HG02981 (cell line): ENCODE results near the gene MED15.
"Not testable (repeated sequence)": the region's sequence is repeated elsewhere in the genome, so short reads cannot be mapped to it uniquely, and the experiment has no call there.

Experiments used
- ATAC-seq: cut with Tn5 transposase; IDR thresholded peaks from one replicate; pipeline ENCODE4 v1.9.1; 2021; ENCODE audit warnings: mild to moderate bottlenecking, moderate library complexity; ENCODE audit not compliant: unreplicated experiment

Gene MED15

DNA sequence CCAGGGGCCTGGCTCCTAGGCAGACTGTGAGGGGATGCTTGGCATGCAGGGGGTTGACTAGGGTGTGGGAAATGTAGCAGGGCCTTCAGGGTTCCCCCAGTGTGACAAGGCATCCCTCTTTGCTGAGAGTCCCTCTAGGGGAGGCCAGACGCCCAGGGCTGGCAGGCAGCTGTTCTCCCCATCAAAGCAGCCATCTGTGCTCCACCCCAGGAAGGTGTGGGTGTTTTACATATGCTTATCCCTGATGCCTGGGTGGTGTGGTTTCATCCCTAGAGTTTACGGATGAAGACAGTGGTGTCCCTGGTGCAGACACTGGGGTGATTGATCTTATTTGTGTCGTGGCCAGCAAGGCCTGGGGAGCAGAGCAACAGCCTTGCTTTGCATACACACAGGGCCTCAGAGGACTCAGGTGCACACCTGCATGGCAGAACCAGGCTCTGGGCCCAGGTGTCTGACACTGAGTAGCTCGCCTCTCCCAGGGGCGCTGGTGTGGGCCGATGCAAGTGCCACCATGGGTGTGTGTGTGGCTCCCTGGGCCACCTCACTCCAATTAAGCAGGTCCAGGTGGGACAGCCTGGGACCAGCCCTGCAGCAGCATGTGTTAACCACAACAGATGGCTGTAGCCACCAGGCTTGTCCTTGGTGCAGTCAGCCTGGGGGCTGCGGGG is 74.2 kb downstream of the MED15 start:
- no peak for ATAC-seq

DNA sequence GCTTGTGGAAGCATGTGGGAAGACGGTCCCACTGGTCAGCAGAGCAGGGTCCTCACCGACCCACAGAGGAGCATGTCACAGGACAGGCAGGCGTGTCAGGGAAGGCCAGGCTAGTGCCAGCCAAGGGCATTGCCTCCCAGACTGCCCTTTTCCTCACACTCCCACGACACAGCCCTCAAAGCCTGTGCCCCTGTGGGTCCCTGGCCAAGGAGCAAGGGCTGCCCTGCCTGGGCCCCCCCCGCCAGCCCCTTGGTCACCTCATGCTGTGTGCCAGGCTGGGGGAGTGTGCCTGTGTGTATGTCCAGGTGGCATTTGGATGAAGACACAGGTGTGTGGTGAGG is 74.7 kb downstream of the MED15 start:
- no peak for ATAC-seq

DNA sequence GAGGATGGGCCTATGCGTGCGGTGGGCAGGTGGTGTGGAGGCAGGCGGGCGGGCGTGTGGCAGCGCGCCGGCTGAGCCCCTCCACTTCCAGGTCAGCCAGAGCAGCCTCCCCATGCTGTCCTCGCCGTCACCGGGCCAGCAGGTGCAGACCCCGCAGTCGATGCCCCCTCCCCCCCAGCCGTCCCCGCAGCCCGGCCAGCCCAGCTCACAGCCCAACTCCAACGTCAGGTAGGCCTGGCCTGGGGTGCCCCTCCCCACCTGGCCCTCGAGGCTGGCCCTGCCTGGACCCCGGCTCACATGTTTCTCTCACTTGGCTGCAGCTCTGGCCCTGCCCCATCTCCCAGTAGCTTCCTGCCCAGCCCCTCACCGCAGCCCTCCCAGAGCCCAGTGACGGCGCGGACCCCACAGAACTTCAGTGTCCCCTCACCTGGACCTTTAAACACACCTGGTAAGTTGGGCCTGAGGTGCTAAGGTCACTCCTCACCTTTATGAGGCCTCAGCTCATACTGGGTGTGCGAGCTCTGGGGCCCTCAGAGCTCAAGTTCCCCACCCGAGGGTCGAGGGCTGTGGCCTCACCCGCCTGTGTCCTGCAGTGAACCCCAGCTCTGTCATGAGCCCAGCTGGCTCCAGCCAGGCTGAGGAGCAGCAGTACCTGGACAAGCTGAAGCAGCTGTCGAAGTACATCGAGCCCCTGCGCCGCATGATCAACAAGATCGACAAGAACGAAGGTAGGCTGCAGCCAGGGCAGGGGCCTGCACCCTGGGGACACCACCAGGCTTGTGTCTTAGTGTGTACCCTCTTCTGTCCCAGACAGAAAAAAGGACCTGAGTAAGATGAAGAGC is 75.3 kb downstream of the MED15 start:
- ATAC-seq: no peak

DNA sequence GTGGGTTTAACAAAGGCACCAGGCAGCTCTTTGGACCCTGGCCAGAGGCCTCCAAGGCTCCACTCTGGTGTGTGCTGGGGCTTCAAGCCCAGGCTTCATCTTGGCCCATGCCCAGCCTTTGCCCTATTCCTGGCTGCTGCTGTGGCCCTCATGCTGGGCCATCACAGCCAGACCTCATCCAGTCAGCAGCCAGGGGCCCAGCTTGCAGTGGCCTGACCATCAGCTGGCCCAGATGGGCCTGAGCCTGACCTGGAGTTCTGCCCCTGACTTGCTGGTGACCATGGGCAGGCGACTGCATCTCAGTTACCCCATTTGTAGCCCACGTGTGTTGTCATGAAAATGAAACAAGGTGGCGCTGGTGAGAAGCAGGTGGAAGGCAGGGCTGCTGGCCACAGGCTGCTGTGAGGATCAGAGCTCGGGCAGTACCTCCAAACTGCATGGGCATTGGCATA is 76.1 kb downstream of the MED15 start:
- no peak for ATAC-seq

DNA sequence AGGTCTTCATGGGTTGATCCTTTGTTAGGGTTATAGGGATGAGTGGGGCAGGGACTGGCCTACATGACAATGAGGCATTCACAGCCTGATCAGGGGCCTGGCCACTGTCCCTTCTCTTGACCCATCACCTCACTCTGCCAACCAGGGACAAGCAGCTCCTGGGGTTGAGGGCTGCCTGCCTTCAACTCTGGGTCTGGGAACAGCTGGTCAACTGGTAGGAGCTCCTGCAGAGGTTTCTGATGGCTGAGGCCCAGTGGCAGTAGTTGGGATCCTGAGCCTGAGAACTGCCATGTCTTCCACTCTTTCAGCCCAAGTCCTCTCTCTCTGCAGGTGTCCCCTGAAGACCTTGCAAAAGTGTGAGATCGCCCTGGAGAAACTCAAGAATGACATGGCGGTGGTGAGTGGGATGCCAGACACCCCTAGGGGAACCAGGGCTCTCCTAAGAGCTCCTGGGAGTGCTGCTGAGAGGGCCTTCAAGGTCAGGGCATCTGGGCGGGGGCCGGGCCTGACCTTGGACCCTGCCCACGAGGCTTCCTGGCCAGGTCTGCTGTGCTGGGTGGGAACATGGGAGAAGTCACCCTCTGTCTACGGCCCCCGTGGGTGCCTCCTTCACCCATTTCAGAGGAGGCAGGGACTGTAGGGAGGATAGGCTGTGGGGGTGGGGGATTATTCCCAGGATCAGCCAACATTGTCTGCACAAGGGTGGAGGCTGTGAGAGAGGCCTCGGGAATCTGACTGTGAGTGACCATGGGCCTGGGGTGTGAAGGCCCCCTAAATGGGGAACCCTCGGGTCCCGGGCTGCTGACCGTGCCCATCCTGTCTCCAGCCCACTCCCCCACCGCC is 76.8 kb downstream of the MED15 start:
- no peak for ATAC-seq

DNA sequence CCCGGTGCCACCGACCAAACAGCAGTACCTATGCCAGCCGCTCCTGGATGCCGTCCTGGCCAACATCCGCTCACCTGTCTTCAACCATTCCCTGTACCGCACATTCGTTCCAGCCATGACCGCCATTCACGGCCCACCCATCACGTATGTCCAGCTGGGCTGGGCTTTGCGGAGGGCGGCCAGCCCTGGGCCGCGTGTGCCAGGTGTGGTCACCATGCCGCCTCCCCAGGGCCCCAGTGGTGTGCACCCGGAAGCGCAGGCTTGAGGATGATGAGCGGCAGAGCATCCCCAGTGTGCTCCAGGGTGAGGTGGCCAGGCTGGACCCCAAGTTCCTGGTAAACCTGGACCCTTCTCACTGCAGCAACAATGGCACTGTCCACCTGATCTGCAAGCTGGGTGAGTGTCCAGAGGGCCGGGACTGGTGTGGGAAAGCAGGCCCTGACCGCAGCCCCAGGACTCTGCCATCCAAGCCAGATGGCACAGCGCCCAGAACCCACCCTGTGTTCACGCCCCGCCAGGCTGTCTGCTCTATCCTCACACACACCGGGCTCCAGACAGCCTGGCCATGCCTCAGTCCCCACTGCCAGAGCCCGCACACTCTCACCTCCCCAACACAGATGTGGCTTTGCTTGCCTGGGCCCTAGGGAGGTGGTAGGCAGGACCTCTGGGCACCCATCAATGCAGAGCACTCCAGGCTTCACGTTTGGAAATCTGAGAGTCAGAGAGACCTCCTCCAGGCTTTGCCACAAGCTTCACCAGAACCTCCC is 77.6 kb downstream of the MED15 start:
- ATAC-seq: no peak

DNA sequence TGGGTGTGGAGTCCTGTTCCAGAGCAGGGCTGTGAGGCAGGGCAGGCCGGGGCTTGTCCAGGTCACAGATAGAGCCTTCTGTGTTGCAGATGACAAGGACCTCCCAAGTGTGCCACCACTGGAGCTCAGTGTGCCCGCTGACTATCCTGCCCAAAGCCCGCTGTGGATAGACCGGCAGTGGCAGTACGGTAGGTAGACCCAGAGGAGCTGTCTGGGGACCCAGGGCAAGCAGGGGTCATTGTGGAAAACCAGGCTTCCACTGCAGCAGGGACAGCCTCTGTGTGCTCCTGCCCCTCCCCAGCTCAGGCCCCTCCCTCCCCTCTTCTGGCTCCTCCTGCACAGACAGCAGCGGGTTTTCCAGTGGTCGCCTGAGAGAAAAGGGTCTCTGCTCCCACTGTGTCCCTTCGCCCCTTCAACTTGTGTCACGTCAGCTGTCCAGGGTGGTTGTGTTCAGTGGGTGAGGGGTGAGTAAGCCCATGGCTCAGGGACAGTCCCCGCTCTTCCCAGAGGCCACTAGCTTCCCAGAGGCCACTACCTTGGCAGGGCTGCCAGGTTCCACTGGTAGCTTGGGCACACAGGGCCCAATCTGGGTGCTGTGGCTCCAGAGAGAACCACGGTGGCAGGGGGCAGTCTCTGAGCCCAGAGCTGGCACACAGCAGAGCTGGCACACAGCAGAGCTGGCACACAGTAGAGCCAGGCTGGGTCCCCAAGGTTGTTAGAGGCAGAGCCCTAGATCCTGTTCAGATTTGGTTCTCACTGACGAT is 78.4 kb downstream of the MED15 start:
- ATAC-seq: no peak

DNA sequence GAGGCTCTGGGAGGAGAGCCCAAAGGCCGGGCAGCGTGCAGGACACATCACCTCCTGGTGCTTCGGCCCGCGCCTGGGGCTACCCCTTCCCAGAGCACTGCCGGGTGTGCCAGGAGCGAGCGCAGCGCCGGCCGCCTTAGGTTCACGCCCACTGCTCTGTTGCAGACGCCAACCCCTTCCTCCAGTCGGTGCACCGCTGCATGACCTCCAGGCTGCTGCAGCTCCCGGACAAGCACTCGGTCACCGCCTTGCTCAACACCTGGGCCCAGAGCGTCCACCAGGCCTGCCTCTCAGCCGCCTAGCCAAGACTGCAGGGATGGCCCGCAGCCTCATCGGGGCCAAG is 79.0 kb downstream of the MED15 start:
- ATAC-seq: no peak

DNA sequence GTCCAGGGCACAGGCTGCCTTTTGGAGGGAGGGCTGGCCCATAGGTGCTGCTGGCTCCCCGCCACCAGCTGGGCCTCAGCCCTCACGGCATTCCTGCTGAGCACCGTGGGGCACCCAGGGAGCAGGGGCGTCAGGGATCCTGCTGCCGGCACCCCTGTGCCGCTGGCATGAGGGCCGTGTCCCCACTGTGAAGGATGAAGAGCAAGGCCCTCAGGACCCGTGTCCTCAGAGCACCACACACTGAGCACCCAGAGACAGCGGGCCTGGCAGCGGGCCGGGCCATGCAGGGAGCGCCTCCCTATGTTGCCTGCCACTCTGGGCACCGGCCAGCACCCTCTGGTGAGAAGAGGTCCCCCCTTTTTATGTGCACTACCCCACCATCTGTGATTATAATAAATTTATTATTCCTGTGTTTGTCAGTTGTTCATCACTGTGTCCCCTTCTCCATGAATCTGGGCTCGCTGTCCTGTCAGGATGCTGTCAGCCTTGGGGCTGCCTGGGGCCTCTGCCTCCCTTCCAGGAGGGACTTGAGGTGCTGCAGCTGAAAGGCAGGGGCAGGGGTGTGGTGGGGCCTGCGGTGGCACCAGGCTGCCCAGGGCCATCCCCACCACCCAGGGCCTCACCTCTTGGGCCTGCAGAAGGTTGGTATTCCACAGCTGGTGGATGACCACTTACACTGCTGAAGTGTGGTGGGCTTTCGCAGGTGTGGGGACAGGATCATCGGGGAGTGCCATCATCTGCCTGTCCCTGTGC is 80.0 kb downstream of the MED15 start:
- no peak for ATAC-seq

DNA sequence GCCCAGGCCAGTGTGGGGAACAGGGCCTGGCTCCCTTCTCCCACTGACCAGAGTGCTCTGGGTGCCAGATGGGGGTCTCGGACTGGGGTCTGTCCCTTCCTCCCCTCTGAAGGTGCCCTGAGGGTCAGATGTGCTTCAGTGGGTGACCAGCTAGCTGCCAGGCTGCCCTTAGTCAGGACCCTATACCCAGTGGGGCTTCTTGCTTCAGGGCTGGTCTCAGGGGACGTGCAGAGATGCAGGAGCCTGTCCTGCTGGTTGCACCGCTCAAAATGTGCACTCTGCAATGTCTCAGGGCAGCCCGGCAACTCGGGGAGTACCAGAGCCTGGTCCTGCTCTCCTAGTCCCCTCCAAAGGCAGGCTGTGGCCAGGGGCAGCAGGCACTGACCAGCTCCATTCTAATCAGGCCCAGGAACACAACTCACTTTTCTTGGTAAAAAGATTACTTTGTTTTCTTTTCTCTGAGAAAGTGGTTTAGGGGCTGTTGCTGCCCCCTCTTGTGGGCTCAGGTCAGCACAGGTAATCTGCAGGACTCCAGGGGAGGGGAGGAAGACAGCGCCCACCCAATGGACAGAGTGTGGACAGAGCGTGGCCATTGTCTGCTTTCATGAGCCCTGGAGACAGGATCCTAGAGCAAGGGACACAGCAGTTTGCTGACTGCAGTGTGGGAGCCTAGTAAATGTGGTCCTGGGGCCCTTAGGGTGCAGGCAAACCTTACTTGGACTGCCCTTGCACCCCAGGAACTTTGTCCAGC is 80.9 kb downstream of the MED15 start:
- no peak for ATAC-seq

DNA sequence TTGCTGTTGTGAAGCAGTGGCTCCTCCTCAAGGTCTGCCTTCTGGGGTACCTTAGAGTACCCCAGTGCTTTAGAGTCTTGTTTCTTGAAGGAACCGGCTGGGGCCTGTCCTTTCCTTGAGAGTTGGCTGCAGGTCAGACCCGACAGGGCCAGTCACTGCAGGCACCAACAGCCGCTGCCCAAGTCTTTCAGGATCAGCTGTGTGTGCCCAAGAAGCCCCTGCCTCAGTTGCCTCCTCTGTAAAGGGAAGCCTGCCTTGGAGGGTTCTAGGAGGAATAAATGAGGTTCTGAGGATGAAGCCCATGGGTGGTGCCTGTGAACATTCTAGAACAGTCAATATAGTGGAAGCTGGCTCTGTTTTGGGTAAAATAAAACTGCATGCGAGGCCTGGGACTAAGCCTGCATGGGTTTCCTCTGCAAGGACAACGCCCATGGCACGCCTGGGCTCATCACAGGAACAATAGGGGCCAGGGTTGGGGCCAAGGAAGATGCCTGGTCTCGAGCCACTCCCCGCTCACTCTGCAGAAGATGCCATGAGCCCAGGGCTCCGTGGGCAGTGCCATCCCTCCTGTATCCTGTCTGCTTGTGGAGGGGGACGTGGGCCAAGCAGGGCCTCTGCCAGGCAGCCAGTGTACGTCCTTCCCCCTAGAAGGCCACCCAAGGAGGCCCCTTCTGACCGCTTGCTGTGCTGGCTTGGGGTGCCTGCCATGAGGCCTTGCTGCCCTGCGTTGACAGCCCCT is 81.6 kb downstream of the MED15 start:
- ATAC-seq: no peak

DNA sequence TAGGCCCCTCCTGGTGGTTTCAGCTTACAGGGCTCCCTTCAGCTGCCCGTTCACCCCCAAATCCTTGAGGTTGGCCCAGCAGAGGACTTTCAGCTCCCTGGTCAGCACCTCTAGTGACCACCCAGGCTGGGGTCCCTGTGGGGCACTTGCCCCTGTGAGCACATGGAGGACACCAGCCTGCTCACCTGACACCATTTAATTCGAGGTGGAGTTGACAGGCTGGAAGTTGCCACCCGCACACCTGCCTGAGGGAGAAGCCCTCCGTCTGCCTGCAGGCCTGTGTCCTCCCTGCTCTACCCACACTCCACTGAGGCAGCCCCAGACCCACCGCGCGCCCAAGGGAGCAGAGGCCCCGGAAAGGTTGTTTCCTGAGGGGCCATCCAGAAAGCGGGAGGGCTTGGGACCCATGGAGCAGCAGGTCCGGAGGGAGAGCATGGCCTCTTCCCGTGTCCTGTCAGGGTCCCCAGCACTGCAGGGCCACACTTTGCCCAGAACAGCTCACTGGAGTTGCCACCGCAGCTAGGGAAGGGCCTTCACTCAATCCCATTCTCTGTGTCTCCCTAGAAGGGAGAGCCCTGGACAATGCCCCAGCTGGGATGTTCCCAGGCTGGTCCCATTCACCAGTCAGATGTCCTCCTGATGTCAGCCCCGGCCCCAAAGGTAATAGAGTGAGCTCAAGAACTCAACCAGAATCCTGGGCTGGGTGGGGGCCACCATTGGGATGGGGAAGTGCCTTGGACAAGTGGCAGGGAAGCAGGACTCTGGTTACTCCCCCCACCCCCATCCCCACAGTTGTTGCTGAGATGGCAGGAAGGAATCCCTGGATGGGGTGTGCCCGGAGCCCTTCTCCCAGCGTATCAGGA is 82.4 kb downstream of the MED15 start:
- no peak for ATAC-seq

DNA sequence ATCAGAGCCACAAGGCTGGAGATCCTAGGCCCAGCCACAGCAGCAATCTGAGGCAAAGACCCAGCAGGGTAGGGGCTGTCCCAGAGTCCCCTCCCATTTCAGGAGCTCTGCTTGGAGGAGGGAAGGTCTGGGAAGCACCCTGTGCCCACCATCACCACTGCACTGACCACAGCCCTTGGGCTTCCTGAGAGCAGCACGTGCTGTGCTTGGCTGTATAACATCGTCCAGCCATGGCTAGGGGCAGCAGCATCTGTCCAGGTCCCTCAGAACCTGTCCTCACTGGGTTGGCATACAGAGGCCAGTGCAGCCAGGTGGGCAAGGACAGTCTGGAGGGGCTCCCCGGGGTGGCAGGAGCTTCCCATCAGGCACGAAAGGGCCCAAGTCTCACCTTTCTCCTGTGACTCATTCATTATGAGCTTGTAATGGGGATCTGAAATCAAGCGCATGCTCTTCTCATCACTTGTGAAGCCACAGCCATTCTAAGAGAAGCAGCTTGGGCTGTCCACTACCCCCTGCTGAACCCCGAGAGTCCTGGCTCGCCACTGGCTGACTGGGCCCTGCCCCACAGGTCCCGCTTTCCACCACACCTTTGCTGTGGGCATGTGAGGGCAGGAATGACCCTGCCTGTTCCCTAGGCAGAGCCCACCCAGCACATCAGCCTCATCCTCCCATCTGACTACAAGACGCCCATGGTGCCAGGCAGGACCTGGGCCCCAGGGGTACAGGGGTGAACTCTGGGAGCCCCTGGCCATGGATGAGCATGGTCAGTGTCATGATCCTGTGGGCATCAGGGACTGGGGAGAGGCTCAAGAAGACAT is 83.3 kb downstream of the MED15 start:
- ATAC-seq: no peak

DNA sequence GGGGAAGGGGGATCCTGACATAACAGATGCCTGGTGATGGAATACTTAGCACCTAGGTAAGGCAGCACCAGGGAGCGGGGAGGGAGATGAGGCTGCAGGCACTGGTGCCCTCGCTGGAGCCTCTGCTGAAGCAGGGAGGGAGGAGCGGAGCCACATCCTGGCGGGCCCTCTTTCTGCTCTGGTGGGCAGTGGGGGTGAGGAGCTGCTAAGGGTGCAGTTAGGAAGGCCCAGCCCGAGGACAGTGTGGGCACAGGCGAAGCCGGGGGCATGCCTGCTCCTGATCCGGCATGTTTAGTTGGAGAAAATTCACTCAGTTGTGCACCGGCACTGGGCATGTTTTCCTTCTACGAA is 83.9 kb downstream of the MED15 start:
- no peak for ATAC-seq

DNA sequence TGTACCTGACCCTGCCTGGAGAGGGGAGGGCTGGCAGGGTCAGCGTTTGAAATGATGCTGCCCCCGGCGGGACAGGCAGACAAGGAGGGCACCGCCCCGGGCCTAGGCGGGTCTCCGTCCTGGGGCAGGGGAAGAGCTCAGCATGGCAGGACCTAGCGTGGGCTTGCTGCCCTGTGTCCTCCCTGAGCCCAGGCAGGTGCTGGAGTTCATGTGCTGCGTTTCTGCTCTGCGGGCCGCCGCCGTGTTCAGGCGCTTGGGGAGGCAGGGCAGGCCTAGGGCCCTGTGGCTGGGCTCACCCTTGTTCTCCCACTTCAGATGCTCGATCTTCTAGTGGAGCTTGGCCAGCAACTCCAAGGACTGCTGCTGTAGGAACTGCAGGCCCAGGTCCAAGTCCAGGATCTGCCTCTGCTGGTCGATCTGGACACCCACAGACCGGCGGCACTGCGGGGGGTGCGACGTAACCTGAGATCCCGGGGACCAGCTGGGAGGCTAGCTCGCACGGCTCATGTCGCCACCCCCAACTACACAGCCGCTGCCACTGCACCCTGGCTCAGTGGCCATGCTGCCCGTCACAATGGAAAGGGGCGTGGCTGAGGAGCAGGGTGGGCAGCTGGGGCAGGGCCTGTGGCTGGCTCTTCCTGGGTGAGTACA is 84.4 kb downstream of the MED15 start:
- ATAC-seq: no peak

DNA sequence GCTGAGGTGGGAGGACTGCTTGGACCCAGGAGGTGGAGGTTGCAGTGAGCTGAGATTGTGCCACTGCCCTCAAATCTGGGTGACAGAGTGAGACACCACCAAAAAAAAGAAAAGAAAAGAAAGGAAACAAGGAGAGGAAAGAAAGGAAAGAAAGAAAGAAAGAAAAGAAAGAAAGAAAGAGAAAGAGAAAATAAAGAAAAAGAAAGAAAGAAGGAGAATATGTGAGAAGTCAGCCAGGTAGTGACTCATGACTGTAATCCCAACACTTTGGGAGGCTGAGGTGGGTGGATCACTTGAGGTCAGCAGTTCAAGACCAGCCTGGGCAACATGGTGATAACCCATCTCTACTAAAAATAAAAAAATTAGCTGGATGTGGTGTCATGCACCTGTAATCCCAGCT is 86.6 kb downstream of the MED15 start:
- ATAC-seq: not testable (repeated sequence)
